Natural killer cell treated with Interleukin-12 subunit alpha and Interleukin-12 subunit beta and Interleukin-15 and Interleukin-18, amount 100 ng/mL, for 72 hours (primary cell): ENCODE measurements around the gene SLFN11. TPM values are rescaled to one million over a fixed set of nuclear protein-coding genes. Genes with fewer than 3 reads are reported as not detected.

Experiments used
- total RNA-seq, 2 donors: library from RNA; stranded (reverse); gene quantifications; one replicate each; pipeline ENCODE4 v1.2.3, GENCODE V29; 2022

SLFN11 gene
- total RNA-seq, 2 donors from 2014 or later: 139 to 149 TPM

Other genes with a start within 250 kb of the SLFN11 start
- 10 to 100 TPM; 29.2 to 73.1 TPM for gene NLE1, start 231.3 kb downstream of the SLFN11 start, total RNA-seq
- under 1 TPM in 1 of 2 donors, not detected in 1; 0.14 TPM for gene UNC45B, start 225.8 kb downstream of the SLFN11 start, total RNA-seq
- gene SLC35G3, start 179.2 kb downstream of the SLFN11 start, total RNA-seq: not detected
- gene SLFN5, start 130.5 kb downstream of the SLFN11 start, total RNA-seq: 10 to 100 TPM; 29.0 to 46.7 TPM
- 10 to 100 TPM; 59.4 to 60.4 TPM for gene SLFN12, start 58.9 kb upstream of the SLFN11 start, total RNA-seq
- 100 to 1,000 TPM; 213 to 343 TPM for gene SLFN13, start 75.1 kb upstream of the SLFN11 start, total RNA-seq
- gene SLFN12L, start 164.1 kb upstream of the SLFN11 start, total RNA-seq: 10 to 100 TPM; 40.2 to 83.7 TPM
- gene SLFN14, start 187.2 kb upstream of the SLFN11 start, total RNA-seq: not detected
- gene PEX12, start 204.9 kb upstream of the SLFN11 start, total RNA-seq: 1 to 10 TPM; 3.5 to 4.5 TPM
- gene AP2B1, start 213.7 kb upstream of the SLFN11 start, total RNA-seq: 100 to 1,000 TPM; 158 to 171 TPM